IMR-90 (cell line): Measurements from ENCODE around the gene TMEM74B. TPM values are rescaled to one million over a fixed set of nuclear protein-coding genes. Genes with fewer than 3 reads are reported as not detected.

Source experiments
- ATAC-seq: fragments of 200-7000 bp; cut with Tn5 transposase; 2 replicates; pipeline ENCODE4 v1.9.1; 2020; ENCODE audit warnings: low read depth, mild to moderate bottlenecking, moderate library complexity
- BruUV-seq: library from RNA; stranded (reverse); fragments of 400-500 nt; replicated peaks from 2 replicates; lab custom pipeline; 2021; lab: Mats Ljungman, UMichigan
- CTCF ChIA-PET: fragments of 300-600 bp; formaldehyde crosslinking; extraction: SDS; loops from one replicate; lab custom pipeline; 2021; ENCODE audit warnings: antibody characterized with exemption; lab: Yijun Ruan, JAX
- POLR2A ChIA-PET: fragments of 300-600 bp; sonication (Branson Sonifier 250); formaldehyde crosslinking; loops from one replicate; lab custom pipeline; 2022; ENCODE audit warnings: antibody characterized with exemption; ENCODE audit not compliant: unreplicated experiment; lab: Charles Lee
- DNase-seq: peaks from one replicate; pipeline ENCODE4 v3.0.0; 2013
- H2AFZ ChIP-seq: replicated peaks from 2 replicates; pipeline ENCODE3; 2013; ENCODE audit warnings: low read length, mild to moderate bottlenecking; ENCODE audit not compliant: poor library complexity
- H2AK5ac ChIP-seq: 2 replicates; pipeline ENCODE4 v1.6.1; 2013; ENCODE audit warnings: low read depth, low read length, inconsistent platforms
- H2AK9ac ChIP-seq: replicated peaks from 2 replicates; pipeline ENCODE3; 2013; ENCODE audit warnings: mild to moderate bottlenecking, low read depth, low read length, moderate library complexity; ENCODE audit not compliant: poor library complexity
- H2BK120ac ChIP-seq: 2 replicates; pipeline ENCODE4 v1.6.1; 2013; ENCODE audit warnings: low read depth, low read length, inconsistent platforms
- H2BK15ac ChIP-seq: 3 replicates; pipeline ENCODE4 v1.6.1; 2013; ENCODE audit warnings: low read depth, low read length, inconsistent platforms
- H2BK20ac ChIP-seq: 2 replicates; pipeline ENCODE4 v1.6.1; 2013; ENCODE audit warnings: low read depth, mild to moderate bottlenecking, inconsistent platforms, low read length, moderate library complexity
- H2BK5ac ChIP-seq: 2 replicates; pipeline ENCODE4 v1.6.1; 2013; ENCODE audit warnings: mild to moderate bottlenecking, low read depth, low read length, inconsistent platforms; ENCODE audit not compliant: poor library complexity, severe bottlenecking
- H3K14ac ChIP-seq: replicated peaks from 2 replicates; pipeline ENCODE4 v1.6.1; 2013; ENCODE audit warnings: low read depth, low read length, inconsistent platforms
- H3K18ac ChIP-seq: 2 replicates; pipeline ENCODE4 v1.6.1; 2013; ENCODE audit warnings: low read depth, low read length, control low read depth
- H3K23ac ChIP-seq: 2 replicates; pipeline ENCODE4 v1.6.1; 2013; ENCODE audit warnings: low read depth, low read length, inconsistent platforms
- H3K27ac ChIP-seq: 2 replicates; pipeline ENCODE4 v1.5.1; 2013; ENCODE audit warnings: mild to moderate bottlenecking, control low read depth, low read length; ENCODE audit not compliant: insufficient read depth
- H3K27me3 ChIP-seq: 2 replicates; pipeline ENCODE4 v1.6.1; 2013; ENCODE audit warnings: low read length; ENCODE audit not compliant: control insufficient read depth, insufficient read depth
- H3K36me3 ChIP-seq: 2 replicates; pipeline ENCODE4 v1.6.1; 2013; ENCODE audit warnings: low read length, mixed read lengths; ENCODE audit not compliant: control insufficient read depth, insufficient read depth
- H3K4ac ChIP-seq: 2 replicates; pipeline ENCODE4 v1.6.1; 2013; ENCODE audit warnings: low read depth, low read length, inconsistent platforms
- H3K4me1 ChIP-seq: 2 replicates; pipeline ENCODE4 v1.6.1; 2013; ENCODE audit warnings: low read length, mixed read lengths; ENCODE audit not compliant: control insufficient read depth, insufficient read depth
- H3K4me2 ChIP-seq: 2 replicates; pipeline ENCODE4 v1.6.1; 2013; ENCODE audit warnings: low read depth, mild to moderate bottlenecking, control low read depth, low read length, moderate library complexity
- H3K4me3 ChIP-seq: 2 replicates; pipeline ENCODE4 v1.5.1; 2013; ENCODE audit warnings: low read depth, mild to moderate bottlenecking, control low read depth, low read length, moderate library complexity; ENCODE audit not compliant: insufficient read depth
- H3K56ac ChIP-seq: 2 replicates; pipeline ENCODE4 v1.6.1; 2013; ENCODE audit warnings: low read length, inconsistent platforms; ENCODE audit not compliant: insufficient read depth; ENCODE audit errors: extremely low read depth
- H3K79me1 ChIP-seq, 2 experiments: 2 replicates each; pipeline ENCODE4 v1.6.1; 2013; ENCODE audit warnings: low read length in 2 of 2, inconsistent platforms in 1 of 2, low read depth in 1 of 2
- H3K9ac ChIP-seq: 2 replicates; pipeline ENCODE4 v1.6.1; 2013; ENCODE audit warnings: low read depth, low read length, control low read depth
- H3K9me1 ChIP-seq: 2 replicates; pipeline ENCODE4 v1.6.1; 2013; ENCODE audit warnings: low read length, inconsistent platforms; ENCODE audit not compliant: insufficient read depth
- H3K9me3 ChIP-seq: 2 replicates; pipeline ENCODE4 v1.6.1; 2013; ENCODE audit warnings: low read length; ENCODE audit not compliant: control insufficient read depth, insufficient read depth
- H4K20me1 ChIP-seq: 2 replicates; pipeline ENCODE4 v1.6.1; 2013; ENCODE audit warnings: low read length, inconsistent platforms; ENCODE audit not compliant: insufficient read depth
- H4K5ac ChIP-seq: 2 replicates; pipeline ENCODE4 v1.6.1; 2013; ENCODE audit warnings: mild to moderate bottlenecking, low read depth, low read length, control low read depth
- H4K8ac ChIP-seq, 2 experiments: 2 replicates each; pipeline ENCODE4 v1.6.1; 2013; ENCODE audit warnings: low read depth in 2 of 2, low read length in 2 of 2, control low read depth in 1 of 2, inconsistent platforms in 1 of 2
- H4K91ac ChIP-seq: 2 replicates; pipeline ENCODE4 v1.6.1; 2013; ENCODE audit warnings: low read depth, low read length, inconsistent platforms; ENCODE audit not compliant: insufficient read depth
- CEBPB ChIP-seq: IDR thresholded peaks from 2 replicates; pipeline ENCODE4 v1.6.1; 2012; ENCODE audit warnings: low read depth, low read length, improper control_type of control experiment
- CHD1 ChIP-seq: IDR thresholded peaks from 2 replicates; pipeline ENCODE4 v1.6.1; 2012; ENCODE audit warnings: low read depth, low read length, improper control_type of control experiment
- CTCF ChIP-seq: conservative IDR thresholded peaks from 2 replicates; pipeline ENCODE4 v1.5.1; 2012; ENCODE audit warnings: mild to moderate bottlenecking, low read depth, low read length, improper control_type of control experiment
- ELK1 ChIP-seq: fragments of 150-350 bp; IDR thresholded peaks from 2 replicates; pipeline ENCODE4 v1.6.1; 2016; ENCODE audit warnings: low read depth, mild to moderate bottlenecking, low read length, moderate library complexity, borderline replicate concordance
- MAFK ChIP-seq: IDR thresholded peaks from 2 replicates; pipeline ENCODE4 v1.6.1; 2012; ENCODE audit warnings: low read depth, low read length, improper control_type of control experiment
- MAZ ChIP-seq: IDR thresholded peaks from 2 replicates; pipeline ENCODE4 v1.6.1; 2012; ENCODE audit warnings: low read depth, mild to moderate bottlenecking, low read length, improper control_type of control experiment, moderate library complexity, borderline replicate concordance
- MXI1 ChIP-seq: IDR thresholded peaks from 2 replicates; pipeline ENCODE4 v1.6.1; 2012; ENCODE audit warnings: low read depth, mild to moderate bottlenecking, low read length, moderate library complexity, borderline replicate concordance
- RCOR1 ChIP-seq: IDR thresholded peaks from 2 replicates; pipeline ENCODE4 v1.6.1; 2012; ENCODE audit warnings: mild to moderate bottlenecking, low read length, improper control_type of control experiment; ENCODE audit not compliant: insufficient replicate concordance
- RFX5 ChIP-seq: IDR thresholded peaks from 2 replicates; pipeline ENCODE4 v1.8.0; 2012; ENCODE audit warnings: low read depth, mild to moderate bottlenecking, low read length, moderate library complexity
- SMC3 ChIP-seq: fragments of 150-350 bp; IDR thresholded peaks from 2 replicates; pipeline ENCODE4 v1.6.1; 2016; ENCODE audit warnings: low read depth, mild to moderate bottlenecking, antibody characterized with exemption, low read length, moderate library complexity
- WGBS, 2 experiments: methylation state at CpG; one replicate each; pipeline versions ENCODE4 v1.1.5 to v1.1.7; 2013; ENCODE audit warnings: missing lambda C conversion rate in 2 of 2; ENCODE audit not compliant: insufficient read length in 1 of 2; ENCODE audit errors: extremely low coverage in 2 of 2; 5-methylcytosine and 5-hydroxymethylcytosine counted together
- dilution Hi-C: fragments of 300-500 bp; cut with HindIII; formaldehyde crosslinking; loops from one replicate; pipeline ENCODE4 v1.14.3; 2018; ENCODE audit warnings: low sequenced_read_pairs; ENCODE audit not compliant: unreplicated experiment
- in situ Hi-C: fragments of 300-500 bp; cut with MboI; formaldehyde crosslinking; loops from 3 replicates; pipeline ENCODE4 v1.14.3; 2019; ENCODE audit warnings: low sequenced_read_pairs, inconsistent platforms, mixed read lengths
- intact Hi-C: fragments of 100-400 bp; cut with micrococcal nuclease; formaldehyde crosslinking; loops from 2 replicates; pipeline ENCODE4 v1.10.0; 2022
- polyA plus RNA-seq, 3 experiments: library from polyadenylated mRNA; depleted of rRNA; stranded (reverse); fragments of >200 nt; gene quantifications; 2 replicates each; pipeline ENCODE4 v1.2.3, GENCODE V29; 2012; ENCODE audit warnings: low replicate concordance in 1 of 3
- total RNA-seq: library from RNA; depleted of rRNA; stranded (reverse); fragments of >200 nt; gene quantifications from 2 replicates; pipeline ENCODE4 v1.2.3, GENCODE V29; 2012

Gene TMEM74B
- total and polyA plus RNA-seq, 2 of the 4 experiments (the other 2 are of a cell fraction): 0.03 TPM; not detected in 1

GRCh38 chr20:1229541-1229940 is 44.8 kb upstream of the TMEM74B start:
- Histone ChIP-seq H4K8ac (no peak overlapping the region), H3K14ac (no peak overlapping the region), H2BK15ac (no peak overlapping the region), H3K27ac (no peak overlapping the region), H3K27me3 (peaks cover 17% of the 10 kb centered on the region), H2BK20ac (no peak overlapping the region), H2AFZ (no peak overlapping the region), H3K18ac (no peak overlapping the region), H3K4ac (no peak overlapping the region), H3K9ac (no peak overlapping the region), H4K20me1 (no peaks in the 10 kb centered on the region), H2BK5ac (no peak overlapping the region), H3K23ac (no peak overlapping the region), H2BK120ac (no peak overlapping the region), H3K9me1 (no peaks in the 10 kb centered on the region), H4K91ac (no peak overlapping the region), H3K4me2 (no peak overlapping the region), H3K79me1 (no peaks in the 10 kb centered on the region), H4K5ac (no peak overlapping the region), H3K4me1 (no peaks in the 10 kb centered on the region), H3K56ac (no peak overlapping the region), H3K9me3 (no peaks in the 10 kb centered on the region; the same call in 1 of the 2 replicates), H2AK5ac (no peak overlapping the region), H3K4me3 (no peak overlapping the region), H2AK9ac (no peak overlapping the region), H3K36me3 (no peaks in the 10 kb centered on the region)
- POLR2A ChIA-PET: no interaction called here
- BruUV-seq: no TSS peak
- DNase-seq (no peak), ATAC-seq (no peak)
- dilution Hi-C loops (no loop called here), intact Hi-C loops (no loop called here), in situ Hi-C loops (no loop called here)
- TF ChIP-seq RCOR1 (no peak), MAZ (no peak), CEBPB (no peak), CTCF (no peak), RFX5 (no peak), CHD1 (no peak), ELK1 (no peak), MAFK (no peak), MXI1 (no peak), SMC3 (no peak)
- CTCF ChIA-PET: no interaction called here
- no CpG with 5 or more reads among the region's 3 CpGs for WGBS, 2 experiments
